ENCODE measurements around the gene JCAD. TPM values are rescaled to one million over a fixed set of nuclear protein-coding genes. Genes with fewer than 3 reads are reported as not detected.

The JCAD gene
- total and polyA plus RNA-seq, 2 of the 8 experiments (the other 6 are each of a cell fraction or from before 2014, with no cell fraction given): 0.56 to 5.2 TPM

DNA sequence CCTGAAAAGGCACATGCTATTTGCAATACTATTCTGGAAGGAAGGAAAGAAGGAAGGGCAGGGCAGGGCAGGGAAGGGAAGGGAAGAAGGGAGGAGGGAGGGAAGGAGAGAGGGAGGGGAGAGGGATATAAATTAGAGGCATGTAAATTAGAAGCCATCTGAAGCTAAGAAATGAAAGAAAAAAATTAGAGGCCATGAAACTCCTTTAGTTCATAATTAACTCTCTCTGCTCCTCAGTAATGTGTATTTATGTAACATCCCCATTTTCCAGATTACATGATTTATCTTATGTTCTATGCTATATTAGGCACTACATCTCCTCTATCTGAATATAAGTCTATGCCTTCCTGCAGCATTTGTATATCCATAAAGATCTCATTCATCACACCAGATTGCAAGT lies 12.7 kb upstream of the JCAD start (continued):
- no peak for TF ChIP-seq POLR2AphosphoS5 (IDR thresholded peaks at IDR 0.05; ENCODE audit: low read depth, low read length)
- TF ChIP-seq, protein P1, sequence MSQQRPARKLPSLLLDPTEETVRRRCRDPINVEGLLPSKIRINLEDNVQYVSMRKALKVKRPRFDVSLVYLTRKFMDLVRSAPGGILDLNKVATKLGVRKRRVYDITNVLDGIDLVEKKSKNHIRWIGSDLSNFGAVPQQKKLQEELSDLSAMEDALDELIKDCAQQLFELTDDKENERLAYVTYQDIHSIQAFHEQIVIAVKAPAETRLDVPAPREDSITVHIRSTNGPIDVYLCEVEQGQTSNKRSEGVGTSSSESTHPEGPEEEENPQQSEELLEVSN (IDR thresholded peaks at IDR 0.05): no peak
- no peak for TF ChIP-seq RBBP5 (IDR thresholded peaks at IDR 0.05; ENCODE audit: borderline replicate concordance, low read depth, low read length)
